Measurements from ENCODE around the gene CSF2RB.

DNA sequence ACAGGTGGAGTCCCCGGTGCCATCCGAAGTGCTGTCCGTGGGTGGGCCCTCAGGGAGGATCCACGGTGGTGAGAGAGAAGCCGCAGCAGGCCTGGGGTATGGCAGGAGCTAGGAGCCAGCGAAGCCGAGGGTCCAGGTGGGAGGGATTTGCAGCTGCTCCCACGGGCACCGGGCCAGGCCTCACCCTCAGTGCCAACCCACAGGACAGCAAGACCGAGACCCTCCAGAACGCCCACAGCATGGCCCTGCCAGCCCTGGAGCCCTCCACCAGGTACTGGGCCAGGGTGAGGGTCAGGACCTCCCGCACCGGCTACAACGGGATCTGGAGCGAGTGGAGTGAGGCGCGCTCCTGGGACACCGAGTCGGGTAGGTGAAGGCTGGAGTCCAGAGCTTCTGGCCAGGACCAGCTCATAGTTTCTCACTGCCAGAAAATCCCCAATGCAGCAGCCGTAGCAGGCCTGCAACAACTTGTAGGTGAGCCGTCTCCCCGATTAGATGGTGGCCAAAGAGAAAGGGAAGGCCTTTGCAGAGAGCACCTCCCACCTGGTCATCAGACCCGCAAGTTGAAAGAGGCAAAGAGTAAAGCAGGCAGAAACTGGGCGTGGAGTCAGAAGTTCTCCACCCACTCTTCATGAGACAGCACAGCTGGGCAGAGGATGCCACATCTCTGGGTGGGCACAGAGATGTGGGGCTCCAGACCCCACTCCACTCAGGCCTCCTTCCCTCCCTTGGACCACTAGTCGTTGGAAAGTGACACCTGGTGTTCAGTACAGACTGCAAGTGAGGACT, 20.4 kb downstream of the CSF2RB start:
- TF ChIP-seq, protein P1, sequence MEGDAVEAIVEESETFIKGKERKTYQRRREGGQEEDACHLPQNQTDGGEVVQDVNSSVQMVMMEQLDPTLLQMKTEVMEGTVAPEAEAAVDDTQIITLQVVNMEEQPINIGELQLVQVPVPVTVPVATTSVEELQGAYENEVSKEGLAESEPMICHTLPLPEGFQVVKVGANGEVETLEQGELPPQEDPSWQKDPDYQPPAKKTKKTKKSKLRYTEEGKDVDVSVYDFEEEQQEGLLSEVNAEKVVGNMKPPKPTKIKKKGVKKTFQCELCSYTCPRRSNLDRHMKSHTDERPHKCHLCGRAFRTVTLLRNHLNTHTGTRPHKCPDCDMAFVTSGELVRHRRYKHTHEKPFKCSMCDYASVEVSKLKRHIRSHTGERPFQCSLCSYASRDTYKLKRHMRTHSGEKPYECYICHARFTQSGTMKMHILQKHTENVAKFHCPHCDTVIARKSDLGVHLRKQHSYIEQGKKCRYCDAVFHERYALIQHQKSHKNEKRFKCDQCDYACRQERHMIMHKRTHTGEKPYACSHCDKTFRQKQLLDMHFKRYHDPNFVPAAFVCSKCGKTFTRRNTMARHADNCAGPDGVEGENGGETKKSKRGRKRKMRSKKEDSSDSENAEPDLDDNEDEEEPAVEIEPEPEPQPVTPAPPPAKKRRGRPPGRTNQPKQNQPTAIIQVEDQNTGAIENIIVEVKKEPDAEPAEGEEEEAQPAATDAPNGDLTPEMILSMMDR (IDR thresholded peaks at IDR 0.05) = no peak
- TF ChIP-seq POLR2A (IDR thresholded peaks at IDR 0.05) = no peak
- TF ChIP-seq POLR2AphosphoS5 (IDR thresholded peaks at IDR 0.05) = no peak
